PFSK-1 (cell line): ENCODE results near the gene NBL1.

Source experiments
- FOXP2 ChIP-seq: optimal IDR thresholded peaks from 2 replicates; pipeline ENCODE3; 2011; ENCODE audit warnings: borderline replicate concordance, control low read depth, inconsistent platforms; ENCODE audit not compliant: insufficient read depth; ENCODE audit errors: extremely low read length, extremely low read depth
- POLR2AphosphoS5 ChIP-seq: IDR thresholded peaks from 2 replicates; pipeline ENCODE4 v1.6.1; 2012; ENCODE audit warnings: low read depth, mild to moderate bottlenecking, control low read depth, low read length, moderate library complexity
- SIN3A ChIP-seq: IDR thresholded peaks from 2 replicates; pipeline ENCODE4 v1.6.1; 2012; ENCODE audit warnings: mild to moderate bottlenecking, low read length, moderate library complexity, borderline replicate concordance; ENCODE audit not compliant: insufficient read depth
- TAF1 ChIP-seq: IDR thresholded peaks from 2 replicates; pipeline ENCODE4 v1.6.1; 2012; ENCODE audit warnings: low read length, control low read depth, borderline replicate concordance; ENCODE audit not compliant: insufficient read depth
- TF ChIP-seq, protein P1 (sequence below), 2 experiments: IDR thresholded peaks; 2 replicates each; pipeline versions ENCODE4 v1.6.1 to v1.8.0; 2011 to 2012; ENCODE audit warnings: low read depth in 2 of 2, low read length in 2 of 2, control low read depth in 1 of 2, inconsistent platforms in 1 of 2, mild to moderate bottlenecking in 1 of 2, moderate library complexity in 1 of 2; ENCODE audit not compliant: insufficient read depth in 1 of 2

The NBL1 gene

GRCh38 chr1:19700079-19700777 is 56.1 kb downstream of the NBL1 start:
- TF ChIP-seq, protein P1, sequence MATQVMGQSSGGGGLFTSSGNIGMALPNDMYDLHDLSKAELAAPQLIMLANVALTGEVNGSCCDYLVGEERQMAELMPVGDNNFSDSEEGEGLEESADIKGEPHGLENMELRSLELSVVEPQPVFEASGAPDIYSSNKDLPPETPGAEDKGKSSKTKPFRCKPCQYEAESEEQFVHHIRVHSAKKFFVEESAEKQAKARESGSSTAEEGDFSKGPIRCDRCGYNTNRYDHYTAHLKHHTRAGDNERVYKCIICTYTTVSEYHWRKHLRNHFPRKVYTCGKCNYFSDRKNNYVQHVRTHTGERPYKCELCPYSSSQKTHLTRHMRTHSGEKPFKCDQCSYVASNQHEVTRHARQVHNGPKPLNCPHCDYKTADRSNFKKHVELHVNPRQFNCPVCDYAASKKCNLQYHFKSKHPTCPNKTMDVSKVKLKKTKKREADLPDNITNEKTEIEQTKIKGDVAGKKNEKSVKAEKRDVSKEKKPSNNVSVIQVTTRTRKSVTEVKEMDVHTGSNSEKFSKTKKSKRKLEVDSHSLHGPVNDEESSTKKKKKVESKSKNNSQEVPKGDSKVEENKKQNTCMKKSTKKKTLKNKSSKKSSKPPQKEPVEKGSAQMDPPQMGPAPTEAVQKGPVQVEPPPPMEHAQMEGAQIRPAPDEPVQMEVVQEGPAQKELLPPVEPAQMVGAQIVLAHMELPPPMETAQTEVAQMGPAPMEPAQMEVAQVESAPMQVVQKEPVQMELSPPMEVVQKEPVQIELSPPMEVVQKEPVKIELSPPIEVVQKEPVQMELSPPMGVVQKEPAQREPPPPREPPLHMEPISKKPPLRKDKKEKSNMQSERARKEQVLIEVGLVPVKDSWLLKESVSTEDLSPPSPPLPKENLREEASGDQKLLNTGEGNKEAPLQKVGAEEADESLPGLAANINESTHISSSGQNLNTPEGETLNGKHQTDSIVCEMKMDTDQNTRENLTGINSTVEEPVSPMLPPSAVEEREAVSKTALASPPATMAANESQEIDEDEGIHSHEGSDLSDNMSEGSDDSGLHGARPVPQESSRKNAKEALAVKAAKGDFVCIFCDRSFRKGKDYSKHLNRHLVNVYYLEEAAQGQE (IDR thresholded peaks at IDR 0.05; ENCODE audit: insufficient read depth in 1 of 2, low read depth in 2 of 2, low read length in 2 of 2) = no peak
- TF ChIP-seq POLR2AphosphoS5 = no peak

DNA sequence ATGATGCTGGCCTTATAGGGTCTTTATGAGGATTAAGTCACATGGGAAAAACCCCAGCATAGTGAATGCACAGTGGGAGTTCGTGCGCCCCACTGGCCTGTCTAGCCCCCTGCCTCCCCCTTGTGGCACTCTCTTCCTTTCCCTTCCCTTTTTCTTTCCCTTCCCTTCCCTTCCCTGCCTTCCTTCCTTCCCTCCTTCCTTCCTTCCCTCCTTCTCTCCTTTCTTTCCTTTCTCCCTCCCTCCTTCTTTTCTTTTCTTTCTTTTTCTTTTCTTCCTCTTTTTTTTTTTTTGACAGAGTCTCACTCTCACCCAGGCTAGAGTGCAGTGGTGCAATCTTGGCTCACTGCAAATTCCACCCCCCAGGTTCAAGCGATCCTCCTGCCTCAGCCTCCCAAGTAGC is 59.2 kb downstream of the NBL1 start:
- TF ChIP-seq TAF1 (no peak), SIN3A (no peak), FOXP2 (no peak), POLR2AphosphoS5 (no peak)
- TF ChIP-seq, protein P1 (IDR thresholded peaks at IDR 0.05; ENCODE audit: insufficient read depth in 1 of 2, low read depth in 2 of 2, low read length in 2 of 2) = no peak

DNA sequence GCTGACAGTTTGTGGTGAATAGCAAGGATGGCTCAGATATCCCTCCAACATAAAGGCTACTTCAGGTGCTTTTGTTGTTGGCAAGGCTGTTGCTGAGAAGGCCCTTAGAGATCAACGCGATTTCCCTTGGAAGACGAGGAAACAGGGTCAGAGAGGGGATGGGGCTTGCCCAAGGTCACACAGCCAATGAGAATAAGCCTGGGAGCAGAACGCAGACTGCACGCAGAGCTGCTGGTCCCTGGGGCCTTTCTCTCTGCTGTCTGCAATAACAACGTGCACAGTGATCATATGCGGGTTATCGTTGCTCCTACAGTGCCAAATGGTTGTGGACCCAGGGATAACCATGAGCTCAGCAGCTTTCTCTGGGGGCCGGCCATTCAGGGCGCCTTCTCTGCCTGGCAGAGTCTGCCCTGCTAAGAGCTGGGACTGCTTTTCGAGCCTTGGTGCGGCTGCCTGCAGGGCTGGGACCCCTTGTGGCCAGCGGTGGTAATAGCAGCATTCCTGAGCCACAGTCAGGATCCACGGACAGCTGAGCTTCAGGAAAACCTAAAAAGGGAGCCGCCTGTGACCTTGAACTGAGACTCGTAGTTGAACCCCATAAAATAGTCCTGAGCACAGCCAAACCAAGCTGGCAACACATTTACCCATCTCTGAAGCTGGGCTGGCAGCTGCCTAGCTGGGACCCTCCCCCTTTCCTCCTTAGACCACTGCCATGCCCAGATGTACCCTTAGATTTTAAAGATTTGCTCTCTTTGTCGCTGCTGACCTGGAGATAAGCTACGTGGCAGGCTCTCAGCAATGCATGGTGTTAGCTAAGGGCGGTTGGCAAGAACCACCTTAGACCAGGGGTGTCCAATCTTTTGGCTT is 60.4 kb downstream of the NBL1 start:
- TF ChIP-seq TAF1 = no peak
- no peak for TF ChIP-seq SIN3A
- TF ChIP-seq, protein P1 (IDR thresholded peaks at IDR 0.05; ENCODE audit: insufficient read depth in 1 of 2, low read depth in 2 of 2, low read length in 2 of 2) = no peak
- TF ChIP-seq FOXP2 = no peak
- TF ChIP-seq POLR2AphosphoS5 = no peak

DNA sequence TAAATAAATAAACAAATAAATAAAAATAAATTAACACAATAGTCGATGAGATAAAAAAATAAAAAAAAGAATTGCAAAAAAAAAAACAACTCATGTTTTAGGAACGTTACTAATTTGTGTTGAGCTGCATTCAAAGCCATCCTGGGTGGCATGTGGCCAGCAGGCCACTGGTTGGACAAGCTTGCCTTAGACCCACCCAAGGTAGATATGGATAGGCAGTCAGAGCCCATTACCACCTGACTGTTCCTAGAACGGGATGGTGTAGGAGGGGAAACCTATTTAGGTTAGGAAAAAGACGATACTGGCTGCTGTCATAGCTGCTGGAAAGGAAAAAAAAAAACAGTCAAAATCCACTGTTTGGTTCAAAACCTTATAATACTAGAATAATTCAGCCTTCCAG is 61.4 kb downstream of the NBL1 start:
- no peak for TF ChIP-seq FOXP2
- TF ChIP-seq, protein P1 (IDR thresholded peaks at IDR 0.05; ENCODE audit: insufficient read depth in 1 of 2, low read depth in 2 of 2, low read length in 2 of 2) = no peak
- no peak for TF ChIP-seq SIN3A
- TF ChIP-seq TAF1 = no peak
- no peak for TF ChIP-seq POLR2AphosphoS5

DNA sequence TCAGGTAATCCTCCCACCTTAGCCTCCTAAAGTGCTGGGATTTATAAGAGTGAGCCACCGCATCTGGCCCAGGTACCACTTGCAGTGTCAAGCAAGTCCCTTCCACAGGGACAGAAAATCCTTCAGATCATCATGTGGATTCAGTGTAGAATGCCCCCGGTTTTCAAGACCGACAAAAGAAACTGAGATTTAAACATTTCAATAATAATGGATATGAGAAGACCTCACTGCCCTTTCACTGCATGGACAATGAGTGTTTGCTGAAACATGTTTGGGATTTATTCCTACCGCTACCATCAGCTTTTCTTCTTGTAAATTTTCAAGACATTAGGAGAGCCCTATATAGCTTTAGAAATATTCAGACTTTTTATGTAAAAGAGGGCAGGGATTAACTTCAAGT is 62.0 kb downstream of the NBL1 start:
- no peak for TF ChIP-seq SIN3A
